Middle frontal gyrus (tissue), 1 donor: ENCODE data around the gene EYA4.

Source experiments
- DNase-seq: peaks from one replicate; pipeline ENCODE4 v3.0.0-alpha.2; 2015; ENCODE audit warnings: low spot score; ENCODE audit errors: extremely low spot score

Gene EYA4

DNA sequence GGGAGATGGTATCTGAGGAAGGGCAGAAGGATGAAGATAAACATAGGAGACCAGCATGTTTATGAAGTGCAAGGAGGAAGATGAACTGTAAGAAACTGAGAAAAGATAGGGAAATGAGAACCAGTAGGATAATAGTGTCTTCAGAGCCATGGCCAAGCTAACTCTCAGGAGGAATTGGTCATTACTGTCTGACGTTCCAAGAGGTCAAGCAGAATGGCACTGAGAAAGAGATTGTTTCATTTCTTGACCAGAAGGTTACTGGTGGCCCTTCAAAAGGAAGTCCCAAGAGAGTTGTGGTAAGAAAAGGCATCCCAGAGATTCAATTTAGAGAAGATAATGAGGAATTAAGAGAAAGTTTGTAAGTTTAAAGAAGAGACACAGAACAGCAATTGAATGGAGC is 47.5 kb downstream of the EYA4 start:
- DNase-seq: no peak

DNA sequence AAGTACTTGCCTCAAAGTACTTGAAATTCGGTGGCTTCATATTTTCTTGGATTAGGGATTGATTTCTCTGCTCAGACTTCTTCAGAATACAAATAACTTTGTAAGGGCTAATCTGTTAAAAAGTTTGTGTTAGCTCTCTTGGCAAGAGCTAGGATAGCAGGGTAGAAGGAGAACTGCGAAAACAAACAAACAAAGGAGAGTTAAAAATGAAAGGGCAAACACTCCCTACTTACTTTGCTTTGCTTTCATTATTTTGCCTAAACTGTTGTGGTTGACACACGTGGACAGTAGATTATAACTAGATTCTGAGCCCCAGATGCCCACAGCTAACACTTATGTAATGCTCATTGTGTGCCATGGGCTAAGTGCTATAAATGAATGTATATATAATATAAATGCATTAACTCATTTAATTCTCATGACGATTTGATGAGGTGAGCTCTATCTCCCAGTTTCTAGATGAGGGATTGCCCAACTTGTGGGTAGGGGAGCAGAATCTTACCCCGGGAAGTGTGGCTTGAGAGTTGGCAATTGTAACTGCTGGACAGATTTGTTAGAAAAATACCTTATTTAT is 48.7 kb downstream of the EYA4 start:
- DNase-seq: no peak

DNA sequence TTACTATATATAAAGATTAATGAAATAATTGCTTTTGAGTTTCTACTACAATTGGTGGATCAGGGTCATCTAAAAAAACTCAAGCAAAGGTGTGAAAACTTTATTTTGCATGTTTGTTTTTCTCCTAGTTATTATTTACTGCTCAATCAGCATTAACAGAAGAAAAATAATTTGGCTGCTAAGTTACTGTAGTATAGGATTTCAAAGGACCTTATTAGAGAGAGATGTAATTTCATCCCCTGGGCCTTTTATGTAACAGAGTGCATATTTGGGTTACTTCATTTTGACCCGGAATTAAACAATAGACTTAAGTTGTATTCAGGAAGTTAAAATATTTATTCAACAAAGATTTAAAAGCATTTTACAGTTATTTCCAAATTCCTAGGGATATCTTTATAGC is 49.8 kb downstream of the EYA4 start:
- DNase-seq: no peak

DNA sequence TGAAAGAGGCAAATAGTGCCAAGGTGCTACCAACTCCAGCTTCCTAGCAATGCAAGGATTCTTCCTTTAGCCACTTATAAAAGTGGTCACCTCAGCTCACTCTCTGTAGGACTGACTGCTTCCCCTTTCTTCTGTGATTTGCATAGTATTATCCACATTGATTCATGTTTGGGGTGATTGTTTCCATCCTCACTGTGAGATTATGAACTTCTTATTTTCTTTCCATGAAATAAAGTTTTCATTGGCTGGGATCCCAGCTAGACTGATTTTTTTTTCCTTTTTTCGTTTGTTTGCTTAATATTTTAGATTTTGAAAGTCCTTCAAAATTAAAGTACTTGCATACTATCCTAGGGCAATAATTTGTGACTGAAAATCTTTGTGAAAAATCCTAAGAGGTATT is 50.5 kb downstream of the EYA4 start:
- no peak for DNase-seq

DNA sequence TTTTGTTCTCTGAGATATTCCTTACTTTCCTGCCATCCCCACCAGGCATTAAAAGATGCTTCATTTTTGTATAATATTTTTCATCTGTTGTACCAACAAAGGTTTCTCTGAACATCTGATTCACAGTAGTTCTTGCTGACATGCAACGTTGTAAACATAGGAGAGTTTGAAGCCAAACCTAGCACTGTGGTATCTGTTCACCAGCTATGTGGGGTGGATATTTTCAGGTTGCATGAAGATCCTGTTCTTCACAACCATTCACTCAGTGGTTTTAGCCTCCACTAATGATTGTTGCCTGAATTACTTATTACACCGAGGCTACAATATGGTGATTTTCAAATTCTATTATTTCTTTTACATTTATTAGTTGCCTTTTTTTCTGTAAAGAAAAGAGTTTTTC is 56.5 kb downstream of the EYA4 start:
- no peak for DNase-seq

DNA sequence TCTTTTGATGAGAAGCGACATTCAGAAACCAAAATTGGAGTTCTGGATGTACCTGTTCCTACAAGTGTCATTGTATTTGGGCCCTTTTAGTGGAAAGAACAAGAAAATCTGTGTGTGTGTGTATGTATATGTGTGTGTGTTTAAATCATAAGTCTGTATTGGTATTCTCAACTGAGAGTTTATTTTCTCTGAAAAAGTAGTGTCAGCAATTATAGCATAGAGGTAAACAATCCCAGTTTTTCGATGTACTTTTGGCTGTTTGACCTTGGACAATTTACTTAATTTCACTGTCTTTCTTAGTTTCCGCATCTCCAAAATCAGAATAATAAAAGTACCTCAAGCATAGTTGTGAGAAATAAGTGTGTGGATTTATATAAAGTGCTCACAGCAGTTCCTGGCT is 57.2 kb downstream of the EYA4 start:
- no peak for DNase-seq

DNA sequence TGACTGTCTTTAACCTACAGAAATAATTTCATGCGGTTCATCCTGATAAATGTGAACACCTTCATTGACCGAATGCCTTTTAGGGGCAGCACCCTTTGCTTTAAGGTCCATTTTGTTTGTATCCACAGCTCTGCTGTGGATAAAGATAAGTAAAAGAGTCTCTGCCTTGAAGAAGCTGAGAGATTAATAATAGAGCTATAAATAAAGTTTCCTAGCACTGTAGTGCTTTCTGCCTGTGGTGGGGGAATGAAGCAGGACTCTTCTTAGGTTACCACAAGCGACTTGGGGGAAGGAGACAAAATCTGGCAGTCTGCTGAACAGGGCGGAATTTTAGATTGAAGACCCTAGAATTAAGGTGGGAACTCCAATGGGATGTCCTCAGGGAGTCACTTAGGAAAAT is 57.6 kb downstream of the EYA4 start:
- no peak for DNase-seq

DNA sequence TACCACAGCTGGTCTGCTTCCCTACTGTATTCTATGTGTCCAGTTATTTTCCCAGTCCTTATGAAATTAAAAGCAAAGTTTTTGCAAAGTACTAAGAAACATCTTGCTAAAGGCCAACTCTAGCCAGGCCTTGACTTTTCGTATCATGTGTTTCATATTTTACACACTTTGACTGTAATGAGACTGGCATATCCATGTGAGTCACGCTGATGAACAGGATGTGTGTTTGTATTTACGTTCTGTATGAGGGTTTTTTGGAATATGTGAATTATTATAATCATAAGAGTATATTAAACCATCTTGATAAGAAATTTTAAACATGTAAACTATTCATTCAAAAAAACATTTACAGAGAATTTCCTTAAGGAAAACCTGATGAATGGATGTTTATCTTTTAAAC is 59.7 kb downstream of the EYA4 start:
- DNase-seq: no peak

DNA sequence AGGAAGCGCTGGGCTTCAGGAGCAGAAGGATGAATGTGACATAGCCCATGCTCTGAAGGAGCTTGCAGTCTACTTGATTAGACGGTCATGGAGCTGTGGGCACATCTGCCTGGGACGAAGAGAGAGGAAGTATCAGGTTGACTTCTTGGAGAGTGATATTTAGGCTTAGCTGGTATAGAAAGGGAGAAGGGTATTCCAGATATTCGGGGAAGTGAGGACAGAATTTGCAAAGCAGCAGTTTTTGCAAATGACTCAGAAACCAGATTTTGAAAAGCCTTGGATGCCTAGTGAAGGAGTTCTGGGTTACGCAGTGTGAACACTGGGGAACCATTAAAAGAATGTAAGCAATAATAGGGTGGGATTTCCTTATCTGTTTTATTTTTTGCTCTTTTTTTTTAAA is 60.7 kb downstream of the EYA4 start:
- DNase-seq: no peak

DNA sequence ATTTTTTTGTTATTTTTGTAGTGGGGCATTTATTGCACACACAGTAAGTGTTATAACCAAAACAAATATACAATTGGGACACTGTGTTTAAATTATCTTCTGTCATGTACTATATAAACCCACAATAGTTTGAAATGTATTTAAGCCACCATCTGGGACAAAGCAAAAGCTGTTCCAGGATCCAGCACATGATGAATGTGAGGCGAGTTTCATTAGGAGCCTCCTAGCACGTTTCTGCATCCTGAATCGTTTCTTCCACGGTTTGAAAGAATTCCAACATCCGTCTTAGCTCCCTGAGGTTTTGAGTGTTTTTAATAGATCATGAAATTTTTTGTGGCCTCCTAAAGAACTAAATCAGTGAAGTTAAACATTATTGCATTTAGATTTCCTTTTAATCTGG is 65.8 kb downstream of the EYA4 start:
- no peak for DNase-seq

DNA sequence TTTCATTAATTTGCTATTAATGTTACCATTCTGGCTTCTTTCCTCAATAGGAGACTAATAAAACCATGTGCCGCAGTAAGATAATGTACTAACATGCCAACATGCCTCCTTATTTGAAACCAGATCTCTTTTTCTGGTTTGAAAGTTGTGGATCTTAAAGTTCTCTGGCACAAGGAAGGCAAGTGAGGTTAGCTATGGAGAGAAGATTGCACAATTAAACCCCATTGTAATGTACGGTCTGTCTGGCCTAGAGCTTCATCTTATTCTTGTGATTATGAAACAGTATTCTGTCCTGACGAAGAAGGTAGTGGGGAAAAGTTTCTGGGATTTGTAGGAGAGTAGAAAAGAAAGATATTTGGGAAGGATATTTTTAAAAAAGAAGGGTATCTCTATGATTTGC is 68.4 kb downstream of the EYA4 start:
- no peak for DNase-seq

DNA sequence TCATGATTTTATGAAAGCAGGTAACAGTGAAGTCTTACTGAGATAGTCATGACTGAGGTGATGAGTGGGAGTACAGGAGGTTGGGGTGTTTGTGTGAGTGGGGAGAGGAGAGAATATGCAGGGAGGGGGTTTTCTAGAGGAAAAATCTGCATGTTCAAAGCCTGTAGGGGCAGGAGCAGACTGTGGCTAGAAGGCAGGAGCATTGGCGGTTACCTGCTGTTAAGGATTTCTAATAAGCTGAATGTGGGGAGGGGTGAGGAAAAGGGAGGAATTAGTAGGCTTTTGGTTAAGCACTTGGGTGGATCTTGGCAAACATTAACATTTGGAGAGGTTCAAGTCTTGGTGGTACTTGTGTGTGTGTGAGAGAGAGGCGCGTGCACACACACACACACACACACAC is 70.8 kb downstream of the EYA4 start:
- no peak for DNase-seq

DNA sequence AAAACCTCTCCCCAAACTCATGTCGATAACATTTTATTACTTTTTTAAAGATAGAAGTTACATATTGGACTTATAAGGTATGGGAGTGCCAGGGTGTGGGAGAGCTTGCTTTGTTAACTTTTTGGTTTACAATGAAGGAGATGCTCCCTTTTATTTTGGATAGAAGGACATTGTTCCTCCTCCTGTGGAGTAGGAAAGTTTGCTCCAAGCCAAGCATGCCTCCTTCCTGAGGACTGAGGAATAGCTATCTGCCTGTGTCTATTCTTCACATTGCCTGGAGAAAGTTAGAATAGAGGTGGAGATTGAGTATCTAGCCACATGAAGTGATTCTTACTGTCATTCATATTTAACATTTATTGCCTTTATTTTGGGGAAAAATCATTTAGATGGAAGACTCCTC is 71.9 kb downstream of the EYA4 start:
- DNase-seq: no peak

DNA sequence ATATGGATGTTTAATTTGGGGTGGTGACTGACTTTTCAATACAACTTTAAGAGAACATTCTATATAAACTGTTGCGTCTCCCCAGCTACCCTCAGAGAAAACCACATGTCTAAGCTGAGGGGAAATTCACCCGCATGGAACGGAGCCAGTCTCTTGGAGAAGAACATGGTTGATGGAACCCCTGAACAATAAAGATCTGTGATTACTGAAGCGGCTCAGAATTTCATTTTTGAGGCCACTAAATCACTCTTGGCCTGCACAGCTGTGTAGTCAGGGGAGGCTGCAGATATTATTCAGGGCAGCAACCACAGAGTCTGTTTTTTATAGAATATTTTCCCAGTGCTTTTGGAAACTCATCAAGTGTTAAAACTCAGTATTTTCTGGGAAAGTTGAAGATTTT is 73.8 kb downstream of the EYA4 start:
- DNase-seq: no peak

DNA sequence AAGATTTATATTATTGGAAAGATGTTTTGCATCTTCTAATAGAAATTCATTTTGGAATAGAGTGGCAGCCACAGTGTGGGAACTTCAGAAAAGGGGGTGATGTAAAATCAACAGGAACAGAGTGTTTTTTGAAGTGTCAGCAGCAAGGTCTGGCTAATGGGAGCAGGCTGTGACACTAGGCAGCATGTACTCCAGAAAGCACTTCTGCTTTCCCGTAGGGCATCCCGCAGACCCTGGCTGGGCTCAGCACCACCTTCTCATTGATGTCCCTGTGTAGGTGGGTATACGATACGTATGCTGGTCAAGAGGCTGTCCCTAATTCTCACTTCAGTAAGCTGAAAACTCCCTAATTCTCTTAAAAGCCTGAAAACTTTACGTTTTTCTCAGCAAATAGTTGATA is 74.7 kb downstream of the EYA4 start:
- no peak for DNase-seq

DNA sequence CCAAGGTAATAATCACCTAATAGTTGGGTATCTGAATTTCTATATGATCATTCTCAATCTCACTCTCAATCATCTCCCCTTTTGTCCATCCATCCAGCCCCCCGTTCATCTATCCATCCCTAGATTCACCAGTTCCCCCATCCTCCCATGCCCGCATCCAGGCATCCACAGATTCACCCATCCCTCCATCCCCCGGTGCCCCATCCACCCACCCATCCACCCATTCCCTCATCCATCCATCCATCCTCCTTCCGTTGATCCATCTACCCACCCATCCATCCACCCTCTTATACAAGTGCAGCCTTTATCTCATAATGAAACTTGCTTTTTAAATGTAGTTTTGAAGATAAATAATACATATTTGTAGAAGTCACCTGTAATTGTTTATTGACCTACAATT is 76.5 kb downstream of the EYA4 start:
- DNase-seq: no peak

DNA sequence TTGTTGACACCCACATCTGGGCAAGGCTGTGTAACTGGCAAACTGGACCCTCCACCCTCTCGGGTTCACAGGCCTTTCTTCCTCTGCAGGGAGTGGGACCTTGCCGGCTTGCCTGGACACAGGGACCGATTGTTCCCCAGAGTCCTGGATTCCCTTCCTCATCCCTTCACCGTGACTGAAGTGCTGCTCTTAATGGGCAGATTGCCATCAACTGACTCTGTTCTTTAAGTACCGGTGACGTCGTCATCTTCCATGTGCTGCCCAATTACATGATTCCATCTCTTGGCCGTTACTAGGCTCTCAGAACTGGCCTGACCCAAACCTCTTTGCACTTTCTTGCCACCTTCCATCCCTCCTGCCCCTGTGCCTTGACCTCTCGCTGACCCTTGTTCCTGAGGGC is 85.4 kb downstream of the EYA4 start:
- DNase-seq: no peak

DNA sequence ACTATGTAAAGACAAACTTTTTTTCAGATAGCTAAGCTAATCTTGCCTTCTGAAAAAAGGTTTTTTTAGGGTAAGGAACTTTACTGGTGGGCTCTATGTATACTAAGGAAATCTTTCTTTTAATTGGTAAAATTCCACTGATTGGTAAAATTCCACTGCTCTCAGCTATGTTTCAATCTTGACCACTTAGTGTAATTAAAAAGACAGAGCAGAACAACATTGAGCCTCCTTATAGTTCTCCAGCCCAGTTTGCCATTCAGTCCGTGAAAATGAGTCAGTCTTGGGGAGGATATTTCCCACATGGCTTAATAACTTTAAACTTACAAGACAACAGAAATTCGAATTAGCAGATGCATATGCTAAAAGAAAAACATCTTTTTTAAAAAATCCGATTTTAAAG is 92.7 kb downstream of the EYA4 start:
- DNase-seq: no peak

DNA sequence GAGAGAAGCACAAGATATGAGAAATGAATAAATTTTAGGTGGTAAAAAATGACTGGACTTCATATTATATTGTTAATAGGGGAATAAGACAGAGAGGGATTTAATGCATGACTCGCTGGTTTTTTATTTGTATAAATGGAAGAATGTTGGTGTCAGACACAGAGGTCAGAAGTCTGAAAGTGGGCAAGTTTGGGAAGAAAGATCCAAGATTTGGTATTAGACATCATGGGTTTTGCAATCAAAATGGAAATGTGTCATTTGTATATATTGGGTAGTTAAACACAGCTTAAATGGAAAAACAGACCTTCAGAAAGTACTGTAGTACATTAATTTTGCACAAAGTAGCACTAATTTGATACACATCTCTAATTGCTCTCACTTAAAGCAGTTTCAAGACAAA is 96.2 kb downstream of the EYA4 start:
- DNase-seq: no peak

DNA sequence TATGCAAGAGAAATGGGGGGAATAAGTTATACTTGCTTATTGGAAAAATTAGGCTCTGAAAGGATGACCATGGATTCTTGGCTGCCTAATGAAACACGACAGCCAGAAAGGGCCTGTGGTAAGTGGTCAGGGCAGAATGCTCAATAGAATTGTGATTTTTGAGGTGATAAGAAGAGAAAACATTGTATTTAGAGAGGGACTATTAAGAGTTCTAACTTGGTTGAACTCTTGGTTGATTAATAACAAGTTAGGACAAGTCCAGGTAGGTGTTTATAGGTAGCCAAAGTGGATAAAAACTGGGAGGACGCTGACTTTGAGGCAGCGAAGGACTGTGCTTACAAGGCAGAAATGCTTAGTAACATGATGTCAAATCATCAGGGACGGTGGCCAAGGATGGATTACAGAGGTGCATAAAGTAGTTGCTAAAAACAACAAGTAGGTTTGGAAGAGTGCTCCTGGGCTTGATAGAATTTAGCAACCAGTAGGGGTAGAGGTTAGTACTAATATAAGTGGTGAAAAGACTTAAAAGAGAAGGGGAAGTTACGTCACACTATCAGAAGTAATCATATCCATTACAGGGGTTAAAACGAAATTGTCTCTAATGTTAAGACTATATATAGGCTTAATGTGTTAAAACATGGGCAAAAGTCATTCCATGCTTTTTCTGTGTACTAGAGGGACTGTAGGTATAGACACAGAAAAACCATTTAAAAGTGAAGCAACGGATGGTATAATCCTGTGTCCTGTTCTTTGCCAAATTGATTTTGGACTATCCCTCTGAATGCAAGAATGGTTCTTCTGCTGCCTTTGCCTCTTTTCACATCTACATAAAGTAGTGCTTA is 98.6 kb downstream of the EYA4 start:
- no peak for DNase-seq

DNA sequence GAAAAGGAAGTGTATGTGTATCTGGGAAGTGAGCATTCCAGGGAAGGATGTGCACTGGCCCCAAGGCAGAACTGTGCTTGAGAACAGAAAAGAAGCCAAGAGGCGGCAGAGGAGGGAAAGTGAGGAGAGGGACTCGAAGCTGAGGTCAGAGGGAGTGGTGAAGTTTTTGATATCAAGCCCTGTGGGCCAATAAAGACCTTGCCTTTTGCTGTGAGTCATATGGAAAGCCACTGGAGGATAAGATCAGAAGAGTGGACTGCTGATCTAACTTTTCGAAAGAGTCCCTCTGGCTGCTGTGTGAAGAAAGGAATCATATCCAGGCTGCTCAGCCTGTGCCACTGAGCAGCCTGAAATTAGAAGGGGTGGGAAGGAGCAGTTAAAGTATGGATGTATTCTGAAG is 99.4 kb downstream of the EYA4 start:
- no peak for DNase-seq

DNA sequence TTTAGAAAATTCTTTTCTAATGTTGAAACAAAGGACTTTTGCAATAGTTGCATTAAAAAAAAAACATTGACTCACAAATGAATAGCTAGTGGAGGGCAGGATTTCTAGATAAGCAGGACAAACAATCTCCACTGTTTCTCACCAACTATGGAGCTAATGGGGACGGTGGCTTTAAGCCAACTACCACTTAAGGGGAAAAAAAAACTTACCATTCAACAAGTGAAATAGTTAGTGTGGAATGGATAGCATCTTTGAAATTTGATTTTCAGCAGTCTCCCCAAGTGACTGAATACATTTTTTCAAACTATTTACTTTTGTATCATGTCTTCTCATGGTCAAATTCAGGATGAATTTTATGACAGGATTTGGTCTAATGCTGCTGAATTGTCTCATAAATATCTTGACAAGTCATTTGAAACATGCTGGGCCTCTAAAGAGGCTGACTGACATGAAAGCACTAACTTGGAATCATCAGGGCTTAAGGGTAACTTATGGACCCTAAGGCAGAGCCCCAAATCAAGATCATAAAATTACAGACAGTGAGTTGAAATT is 100.5 kb downstream of the EYA4 start:
- DNase-seq: no peak

DNA sequence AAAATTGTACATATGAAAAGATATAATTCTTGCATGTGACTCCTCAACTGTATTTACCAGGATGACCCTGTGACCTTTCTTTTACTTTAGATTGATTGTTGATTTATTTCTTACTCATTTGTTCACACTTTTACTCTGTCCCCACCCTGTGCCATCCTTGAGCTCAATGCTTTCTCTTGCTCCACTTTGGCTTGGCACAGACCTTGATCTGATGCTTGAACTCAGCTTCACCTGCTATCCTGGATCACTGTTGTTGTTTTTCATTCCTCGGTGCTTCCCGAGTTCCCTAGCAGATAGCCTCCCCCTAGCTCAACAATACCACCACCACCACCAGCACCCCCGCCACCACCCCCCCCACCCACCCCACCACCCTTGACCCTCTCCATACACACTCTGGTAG is 102.1 kb downstream of the EYA4 start:
- DNase-seq: no peak
